Prostate gland (tissue), 2 donors: ENCODE measurements around the gene TMEM214. TPM values are rescaled to one million over a fixed set of nuclear protein-coding genes. Genes with fewer than 3 reads are reported as not detected.

ENCODE experiments used
- DNase-seq: peaks from one replicate; pipeline ENCODE4 v3.0.0-alpha.2; 2019; ENCODE audit warnings: low spot score
- H3K27ac ChIP-seq, 2 donors: fragments of 200-600 bp; sonication (generic); 2 replicates each; pipeline ENCODE4 v1.5.1; 2017 to 2019
- H3K27me3 ChIP-seq: fragments of 200-600 bp; sonication (generic); replicated peaks from 2 replicates; pipeline ENCODE4 v1.5.1; 2019; ENCODE audit not compliant: insufficient read depth
- H3K36me3 ChIP-seq, 2 donors: fragments of 200-600 bp; sonication (generic); 1 replicate in 1 of 2; 2 replicates in 1 of 2; pipeline versions ENCODE4 v1.5.1 to v1.8.1; 2017 to 2019
- H3K4me1 ChIP-seq: fragments of 200-600 bp; sonication (generic); replicated peaks from 2 replicates; pipeline ENCODE4 v1.5.1; 2019
- H3K4me3 ChIP-seq, 2 donors: fragments of 200-600 bp; sonication (generic); 2 replicates each; pipeline ENCODE4 v1.5.1; 2017 to 2019
- H3K9me3 ChIP-seq: fragments of 200-600 bp; sonication (generic); 2 replicates; pipeline ENCODE4 v1.5.1; 2017
- POLR2A ChIP-seq: fragments of 450-650 bp; IDR thresholded peaks from one replicate; pipeline ENCODE4 v1.6.1; 2016; ENCODE audit warnings: antibody characterized with exemption, mild to moderate bottlenecking
- POLR2AphosphoS5 ChIP-seq: sonication (generic); formaldehyde crosslinking; IDR thresholded peaks from one replicate; pipeline ENCODE4 v1.6.1; 2017; ENCODE audit warnings: antibody characterized with exemption
- WGBS: methylation state at CpG from one replicate; pipeline ENCODE4 v1.1.5; 2018; 5-methylcytosine and 5-hydroxymethylcytosine counted together
- intact Hi-C: fragments of 100-400 bp; cut with DNase I; formaldehyde crosslinking; loops from one replicate; pipeline ENCODE4 v1.14.2; 2022
- total RNA-seq, 2 donors: library from RNA; depleted of rRNA; stranded (reverse); fragments of >200 nt; gene quantifications; one replicate each; pipeline ENCODE4 v1.1.0, GENCODE V29; 2016
- TF ChIP-seq, protein P1 (sequence below), 4 experiments: fragments of 200-600 bp in 2 of 4; fragments of 450-650 bp in 2 of 4; sonication (generic) in 2 of 4; IDR thresholded peaks; 1 replicate in 3 of 4; 2 replicates in 1 of 4; pipeline ENCODE4 v1.5.1; 2016 to 2019; ENCODE audit warnings: antibody characterized with exemption in 4 of 4, mild to moderate bottlenecking in 2 of 4, moderate library complexity in 2 of 4

The TMEM214 gene, protein sequence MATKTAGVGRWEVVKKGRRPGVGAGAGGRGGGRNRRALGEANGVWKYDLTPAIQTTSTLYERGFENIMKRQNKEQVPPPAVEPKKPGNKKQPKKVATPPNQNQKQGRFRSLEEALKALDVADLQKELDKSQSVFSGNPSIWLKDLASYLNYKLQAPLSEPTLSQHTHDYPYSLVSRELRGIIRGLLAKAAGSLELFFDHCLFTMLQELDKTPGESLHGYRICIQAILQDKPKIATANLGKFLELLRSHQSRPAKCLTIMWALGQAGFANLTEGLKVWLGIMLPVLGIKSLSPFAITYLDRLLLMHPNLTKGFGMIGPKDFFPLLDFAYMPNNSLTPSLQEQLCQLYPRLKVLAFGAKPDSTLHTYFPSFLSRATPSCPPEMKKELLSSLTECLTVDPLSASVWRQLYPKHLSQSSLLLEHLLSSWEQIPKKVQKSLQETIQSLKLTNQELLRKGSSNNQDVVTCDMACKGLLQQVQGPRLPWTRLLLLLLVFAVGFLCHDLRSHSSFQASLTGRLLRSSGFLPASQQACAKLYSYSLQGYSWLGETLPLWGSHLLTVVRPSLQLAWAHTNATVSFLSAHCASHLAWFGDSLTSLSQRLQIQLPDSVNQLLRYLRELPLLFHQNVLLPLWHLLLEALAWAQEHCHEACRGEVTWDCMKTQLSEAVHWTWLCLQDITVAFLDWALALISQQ
- total RNA-seq: 10 to 100 TPM; 44.5 to 75.9 TPM

DNA sequence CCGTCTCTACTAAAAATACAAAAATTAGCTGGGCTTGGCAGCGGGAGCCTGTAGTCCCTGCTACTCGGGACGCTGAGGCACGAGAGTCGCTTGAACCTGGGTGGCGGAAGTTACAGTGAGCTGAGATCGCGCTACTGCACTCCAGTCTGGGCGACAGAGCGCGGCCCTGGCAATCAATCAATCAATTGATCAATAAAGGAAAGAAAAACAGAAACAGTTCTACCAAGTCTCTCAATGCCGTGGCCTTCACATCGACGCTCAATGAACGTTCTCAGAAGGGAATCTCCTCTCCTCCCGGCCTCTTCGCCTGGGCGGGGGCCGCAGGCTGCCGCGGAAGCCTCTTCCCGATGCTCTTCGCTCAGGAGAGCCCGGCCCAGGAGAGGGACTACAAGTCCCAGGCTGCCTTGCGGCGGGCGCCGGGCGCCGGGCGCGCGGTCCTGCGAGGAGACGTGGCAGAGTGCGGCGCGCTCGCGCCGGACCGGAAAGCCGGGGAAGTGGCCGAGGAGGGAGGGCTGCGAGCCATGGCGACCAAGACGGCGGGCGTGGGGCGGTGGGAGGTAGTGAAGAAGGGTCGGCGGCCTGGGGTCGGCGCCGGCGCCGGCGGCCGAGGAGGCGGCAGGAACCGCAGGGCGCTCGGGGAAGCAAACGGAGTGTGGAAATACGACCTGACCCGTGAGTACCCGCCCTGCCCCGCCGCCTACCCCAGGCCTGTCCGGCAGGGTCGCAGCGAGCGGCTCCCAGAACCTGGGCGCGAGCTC lies at the start of gene TMEM214:
Gene TMEM214 (plus strand): TSS at position 471 of the 758 bp plus-strand sequence. CDS start 51 bp downstream, at position 522.
- H3K27me3 ChIP-seq: no peaks in the 10 kb centered on the region
- H3K4me1 ChIP-seq: no peaks in the 10 kb centered on the region
- H3K27ac ChIP-seq: peak within 1 kb of the TSS; percentile 79 to 84
- H3K36me3 ChIP-seq: peaks cover 12% of the 10 kb centered on the region in 2 donors
- TF ChIP-seq POLR2AphosphoS5 (peak; percentile 82), POLR2A (peak; percentile 75)
- TF ChIP-seq, protein P1, sequence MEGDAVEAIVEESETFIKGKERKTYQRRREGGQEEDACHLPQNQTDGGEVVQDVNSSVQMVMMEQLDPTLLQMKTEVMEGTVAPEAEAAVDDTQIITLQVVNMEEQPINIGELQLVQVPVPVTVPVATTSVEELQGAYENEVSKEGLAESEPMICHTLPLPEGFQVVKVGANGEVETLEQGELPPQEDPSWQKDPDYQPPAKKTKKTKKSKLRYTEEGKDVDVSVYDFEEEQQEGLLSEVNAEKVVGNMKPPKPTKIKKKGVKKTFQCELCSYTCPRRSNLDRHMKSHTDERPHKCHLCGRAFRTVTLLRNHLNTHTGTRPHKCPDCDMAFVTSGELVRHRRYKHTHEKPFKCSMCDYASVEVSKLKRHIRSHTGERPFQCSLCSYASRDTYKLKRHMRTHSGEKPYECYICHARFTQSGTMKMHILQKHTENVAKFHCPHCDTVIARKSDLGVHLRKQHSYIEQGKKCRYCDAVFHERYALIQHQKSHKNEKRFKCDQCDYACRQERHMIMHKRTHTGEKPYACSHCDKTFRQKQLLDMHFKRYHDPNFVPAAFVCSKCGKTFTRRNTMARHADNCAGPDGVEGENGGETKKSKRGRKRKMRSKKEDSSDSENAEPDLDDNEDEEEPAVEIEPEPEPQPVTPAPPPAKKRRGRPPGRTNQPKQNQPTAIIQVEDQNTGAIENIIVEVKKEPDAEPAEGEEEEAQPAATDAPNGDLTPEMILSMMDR (IDR thresholded peaks at IDR 0.05): peak in 2 of 4 experiments; percentile 6 to 28
- WGBS: 1% methylated on average over 64 of the region's 76 CpGs
- DNase-seq: peak; percentile 86
- H3K4me3 ChIP-seq: peak within 1 kb of the TSS; percentile 96
- intact Hi-C loops: loop anchor here (5.0 kb wide), 1 partner anchor 50 kb away; no protein-coding TSS in a partner anchor
- H3K9me3 ChIP-seq: no peaks in the 10 kb centered on the region

DNA sequence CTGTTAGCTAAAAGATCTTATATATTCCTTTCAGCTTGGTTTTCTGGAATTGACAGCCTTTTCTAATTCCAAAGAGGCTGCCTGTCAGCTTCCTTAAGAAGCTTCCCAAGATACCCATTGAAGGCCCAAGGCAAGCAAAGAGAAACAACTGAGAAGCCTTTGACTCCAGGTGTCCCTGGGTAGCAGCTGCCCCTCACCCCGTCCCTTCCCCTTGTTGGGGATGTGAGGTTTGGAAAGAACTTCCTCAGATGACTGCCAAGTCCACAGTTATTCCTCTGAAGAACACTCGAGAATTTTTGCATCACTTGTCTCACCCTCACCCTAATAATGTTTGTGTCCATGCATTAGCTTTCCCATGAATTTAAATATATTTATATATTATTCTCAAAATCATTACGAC lies 49.0 kb upstream of the TMEM214 start:
- Histone ChIP-seq H3K9me3 (no peaks in the 10 kb centered on the region), H3K4me1 (peaks cover 4% of the 10 kb centered on the region), H3K4me3 (no peak overlapping the region), H3K36me3 (no peaks in the 10 kb centered on the region), H3K27ac (no peak overlapping the region), H3K27me3 (no peaks in the 10 kb centered on the region)
- intact Hi-C loops: no loop called here
- TF ChIP-seq, protein P1 (IDR thresholded peaks at IDR 0.05): no peak
- TF ChIP-seq POLR2AphosphoS5: no peak
- TF ChIP-seq POLR2A: no peak
- WGBS: 75% methylated on average over 3 of the region's 3 CpGs
- DNase-seq: no peak

DNA sequence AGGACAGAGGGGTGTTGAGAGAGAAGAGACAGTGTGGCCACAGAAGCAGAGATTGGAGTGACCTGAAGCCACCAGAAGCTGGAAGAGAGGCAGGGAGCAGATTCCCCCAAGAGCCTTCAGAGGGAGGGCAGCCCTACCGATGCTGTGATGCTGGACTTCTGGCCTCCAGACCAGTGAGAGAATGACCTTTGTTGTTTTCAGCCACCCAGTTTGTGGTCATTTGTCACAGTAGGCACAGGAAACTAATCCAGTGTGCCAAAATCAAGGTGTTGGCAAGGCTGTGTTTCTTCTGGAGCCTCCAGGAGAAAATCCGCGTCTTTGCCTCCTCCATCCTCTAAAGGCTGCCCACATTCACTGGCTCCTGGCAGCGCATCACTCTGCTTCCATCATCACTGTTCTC lies 47.0 kb upstream of the TMEM214 start:
- DNase-seq: no peak
- Histone ChIP-seq H3K27ac (no peak overlapping the region), H3K27me3 (no peaks in the 10 kb centered on the region), H3K36me3 (no peaks in the 10 kb centered on the region), H3K9me3 (no peaks in the 10 kb centered on the region), H3K4me3 (no peak overlapping the region), H3K4me1 (peaks cover 4% of the 10 kb centered on the region)
- intact Hi-C loops: no loop called here
- no peak for TF ChIP-seq POLR2AphosphoS5
- TF ChIP-seq, protein P1 (IDR thresholded peaks at IDR 0.05): no peak
- TF ChIP-seq POLR2A: no peak
- 100% methylated on average over 4 of the region's 4 CpGs for WGBS

DNA sequence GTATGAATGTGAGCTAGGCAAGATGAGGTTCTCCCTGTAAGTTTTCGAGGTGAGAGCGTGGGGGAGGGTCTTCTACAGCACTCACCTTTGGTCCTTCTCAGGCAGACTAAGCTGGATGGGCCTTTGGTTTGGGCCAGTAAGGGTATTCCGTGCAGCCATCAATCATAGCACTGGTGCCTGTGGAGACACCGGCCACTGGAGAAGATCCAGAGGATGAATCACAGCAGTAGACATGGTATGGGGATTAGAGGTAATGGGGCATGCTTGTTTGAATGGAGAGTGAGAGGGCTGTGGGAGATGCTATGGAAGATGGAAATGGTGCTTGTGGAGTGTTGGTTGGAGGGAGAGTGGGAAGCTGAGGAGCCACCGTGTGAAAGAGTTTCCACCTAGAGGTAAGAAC lies 46.2 kb upstream of the TMEM214 start:
- WGBS: 90% methylated on average over 5 of the region's 5 CpGs
- no peaks in the 10 kb centered on the region for H3K36me3 ChIP-seq
- TF ChIP-seq, protein P1 (IDR thresholded peaks at IDR 0.05): no peak
- TF ChIP-seq POLR2AphosphoS5: no peak
- TF ChIP-seq POLR2A: no peak
- no peaks in the 10 kb centered on the region for H3K27me3 ChIP-seq
- intact Hi-C loops: no loop called here
- DNase-seq: no peak
- H3K4me1 ChIP-seq: peaks cover 4% of the 10 kb centered on the region
- no peaks in the 10 kb centered on the region for H3K9me3 ChIP-seq
- no peak overlapping the region for H3K27ac ChIP-seq
- H3K4me3 ChIP-seq: no peak overlapping the region
